CD8-positive, alpha-beta memory T cell (primary cell): ENCODE measurements around the gene NFAM1. TPM values are rescaled to one million over a fixed set of nuclear protein-coding genes. Genes with fewer than 3 reads are reported as not detected.
A peak's percentile ranks its signal among the peaks of the same experiment; 100 is the strongest.

Source experiments
- CTCF ChIA-PET: fragments of 350-600 bp; sonication (Branson Sonifier 250); formaldehyde crosslinking; loops from one replicate; lab custom pipeline; 2021; ENCODE audit warnings: antibody characterized with exemption; lab: Charles Lee
- POLR2A ChIA-PET: fragments of 350-600 bp; sonication (Branson Sonifier 250); formaldehyde crosslinking; loops from one replicate; lab custom pipeline; 2021; ENCODE audit warnings: antibody characterized with exemption; lab: Charles Lee
- DNase-seq, 5 donors: peaks; one replicate each; pipeline versions ENCODE4 v3.0.0 to v3.0.0-alpha.2; 2020 to 2022; ENCODE audit warnings: mixed read lengths in 1 of 5
- H3K27ac ChIP-seq: one replicate; pipeline ENCODE4 v1.7.0; 2013; ENCODE audit warnings: low read depth, mild to moderate bottlenecking, low read length, moderate library complexity
- H3K27me3 ChIP-seq: 2 replicates; pipeline ENCODE4 v1.7.0; 2013; ENCODE audit warnings: low read length, mild to moderate bottlenecking; ENCODE audit not compliant: insufficient read depth, poor library complexity, severe bottlenecking
- H3K36me3 ChIP-seq: 2 replicates; pipeline ENCODE4 v1.7.0; 2013; ENCODE audit warnings: mild to moderate bottlenecking, low read length, moderate library complexity; ENCODE audit not compliant: insufficient read depth
- H3K4me1 ChIP-seq: 2 replicates; pipeline ENCODE4 v1.7.0; 2013; ENCODE audit warnings: mild to moderate bottlenecking, low read length, moderate library complexity; ENCODE audit not compliant: insufficient read depth
- H3K4me3 ChIP-seq: 2 replicates; pipeline ENCODE4 v1.7.0; 2013; ENCODE audit warnings: mild to moderate bottlenecking, low read length
- H3K9me3 ChIP-seq: 2 replicates; pipeline ENCODE4 v1.7.0; 2013; ENCODE audit warnings: mild to moderate bottlenecking, low read length
- H3K27ac Mint-ChIP-seq, 8 donors: one replicate each; pipeline ENCODE4 v1.8.0; 2020 to 2021; ENCODE audit warnings: mixed read lengths in 8 of 8, mild to moderate bottlenecking in 6 of 8, inconsistent platforms in 3 of 8, moderate library complexity in 3 of 8
- H3K27me3 Mint-ChIP-seq, 2 donors: one replicate each; pipeline ENCODE4 v1.8.0; 2020 to 2021; ENCODE audit warnings: mixed read lengths in 2 of 2, mild to moderate bottlenecking in 1 of 2, moderate library complexity in 1 of 2
- H3K36me3 Mint-ChIP-seq, 3 donors: one replicate each; pipeline ENCODE4 v1.8.0; 2020 to 2021; ENCODE audit warnings: mixed read lengths in 3 of 3, inconsistent platforms in 1 of 3, mild to moderate bottlenecking in 1 of 3
- H3K4me1 Mint-ChIP-seq, 3 donors: one replicate each; pipeline ENCODE4 v1.8.0; 2020 to 2021; ENCODE audit warnings: mixed read lengths in 3 of 3, inconsistent platforms in 1 of 3, mild to moderate bottlenecking in 1 of 3
- H3K4me3 Mint-ChIP-seq, 7 donors: one replicate each; pipeline ENCODE4 v1.8.0; 2020 to 2021; ENCODE audit warnings: mixed read lengths in 7 of 7, mild to moderate bottlenecking in 6 of 7, moderate library complexity in 4 of 7, inconsistent platforms in 2 of 7
- H3K9me3 Mint-ChIP-seq, 5 donors: one replicate each; pipeline ENCODE4 v1.8.0; 2020 to 2022; ENCODE audit warnings: mixed read lengths in 5 of 5, mild to moderate bottlenecking in 3 of 5, moderate library complexity in 2 of 5, inconsistent platforms in 1 of 5
- polyA plus RNA-seq: library from polyadenylated mRNA; unstranded; fragments of 300-500 nt; fragmentation: Illumina TruSeq; gene quantifications from one replicate; pipeline ENCODE4 v1.2.3, GENCODE V29; 2021
- total RNA-seq, 2 experiments: library from RNA; stranded (reverse); gene quantifications; one replicate each; pipeline ENCODE4 v1.2.3, GENCODE V29; 2021

The NFAM1 gene
- total and polyA plus RNA-seq, 3 experiments from 2014 or later, result 0.16 to 0.31 TPM; not detected in 1

- peak; percentile 6 to 55 (median 42) for DNase-seq
- Histone ChIP-seq H3K4me3 (peak overlapping the region; percentile 97), H3K27ac (no peak overlapping the region), H3K36me3 (no peaks in the 10 kb centered on the region), H3K27me3 (peaks cover 15% of the 10 kb centered on the region), H3K9me3 (no peaks in the 10 kb centered on the region), H3K4me1 (peaks cover 18% of the 10 kb centered on the region)
- H3K9me3 Mint-ChIP-seq, result no peaks in the 10 kb centered on the region
- ChIA-PET CTCF (no interaction called here), POLR2A (interaction anchor here (0.5 to 1.5 kb wide), 3 partner anchors 67 to 506 kb away, joined by 3 to 4 read pairs (median 3); partner anchors contain the start of gene SMDT1)
- H3K36me3 Mint-ChIP-seq, result peaks cover 0 to 3% (median 0%) of the 10 kb centered on the region in 3 donors
- peaks cover 11 to 26% (median 15%) of the 10 kb centered on the region in 3 donors for H3K4me1 Mint-ChIP-seq
- H3K27ac Mint-ChIP-seq, result peak overlapping the region in 1 of 8 donors; percentile 70
- H3K27me3 Mint-ChIP-seq, result peaks cover 28 to 31% of the 10 kb centered on the region in 2 donors
- H3K4me3 Mint-ChIP-seq, result peak overlapping the region; percentile 69 to 95 (median 88)
Observed at GRCh38 chr22:42368379-42369249, 63.6 kb downstream of the NFAM1 start.

GRCh38 chr22:42367980-42368378 lies 64.2 kb downstream of the NFAM1 start:
- Mint-ChIP-seq H3K36me3 (peaks cover 0 to 3% (median 0%) of the 10 kb centered on the region in 3 donors), H3K4me3 (peak overlapping the region; percentile 67 to 95 (median 87)), H3K9me3 (no peaks in the 10 kb centered on the region), H3K4me1 (peaks cover 11 to 26% (median 15%) of the 10 kb centered on the region in 3 donors), H3K27me3 (peaks cover 28 to 32% of the 10 kb centered on the region in 2 donors), H3K27ac (peak overlapping the region in 1 of 8 donors; percentile 47)
- Histone ChIP-seq H3K27ac (no peak overlapping the region), H3K4me3 (peak overlapping the region; percentile 97), H3K4me1 (peaks cover 18% of the 10 kb centered on the region), H3K27me3 (peaks cover 15% of the 10 kb centered on the region), H3K9me3 (no peaks in the 10 kb centered on the region), H3K36me3 (no peaks in the 10 kb centered on the region)
- ChIA-PET POLR2A (interaction anchor here (1.0 to 1.5 kb wide), 2 partner anchors 289 to 505 kb away, joined by 3 to 4 read pairs; partner anchors contain the start of gene SMDT1), CTCF (no interaction called here)
- no peak for DNase-seq

- Histone ChIP-seq H3K4me1 (peaks cover 18% of the 10 kb centered on the region), H3K27ac (no peak overlapping the region), H3K36me3 (no peaks in the 10 kb centered on the region), H3K4me3 (no peak overlapping the region), H3K27me3 (peaks cover 15% of the 10 kb centered on the region), H3K9me3 (no peaks in the 10 kb centered on the region)
- H3K4me1 Mint-ChIP-seq, result peaks cover 11 to 26% (median 15%) of the 10 kb centered on the region in 3 donors
- ChIA-PET CTCF (no interaction called here), POLR2A (no interaction called here)
- peak overlapping the region in 5 of 7 donors; percentile 67 to 95 (median 87) for H3K4me3 Mint-ChIP-seq
- H3K27ac Mint-ChIP-seq, result peak overlapping the region in 3 of 8 donors; percentile 6 to 58 (median 47)
- no peak for DNase-seq
- H3K9me3 Mint-ChIP-seq, result no peaks in the 10 kb centered on the region
- H3K27me3 Mint-ChIP-seq, result peaks cover 34 to 40% of the 10 kb centered on the region in 2 donors
- H3K36me3 Mint-ChIP-seq, result peaks cover 0 to 3% (median 0%) of the 10 kb centered on the region in 3 donors
Observed at GRCh38 chr22:42366806-42367581, 65.2 kb downstream of the NFAM1 start.

- Histone ChIP-seq H3K36me3 (no peaks in the 10 kb centered on the region), H3K4me3 (no peak overlapping the region), H3K27ac (no peak overlapping the region), H3K9me3 (no peaks in the 10 kb centered on the region), H3K27me3 (peaks cover 15% of the 10 kb centered on the region), H3K4me1 (peaks cover 18% of the 10 kb centered on the region)
- POLR2A ChIA-PET, result no interaction called here
- H3K27ac Mint-ChIP-seq, result no peak overlapping the region
- H3K9me3 Mint-ChIP-seq, result no peaks in the 10 kb centered on the region
- peak overlapping the region in 1 of 7 donors; percentile 38 for H3K4me3 Mint-ChIP-seq
- peaks cover 41 to 43% of the 10 kb centered on the region in 2 donors for H3K27me3 Mint-ChIP-seq
- H3K36me3 Mint-ChIP-seq, result peaks cover 0 to 3% (median 0%) of the 10 kb centered on the region in 3 donors
- DNase-seq, result no peak
- CTCF ChIA-PET, result no interaction called here
- H3K4me1 Mint-ChIP-seq, result peaks cover 11 to 26% (median 15%) of the 10 kb centered on the region in 3 donors
Observed at GRCh38 chr22:42365942-42366695, 66.1 kb downstream of the NFAM1 start.

GRCh38 chr22:42365111-42365865 lies 66.9 kb downstream of the NFAM1 start:
- H3K27ac ChIP-seq, result no peak overlapping the region
- H3K9me3 Mint-ChIP-seq, result no peaks in the 10 kb centered on the region
- H3K4me3 Mint-ChIP-seq, result peak overlapping the region in 1 of 7 donors; percentile 38
- no peaks in the 10 kb centered on the region for H3K9me3 ChIP-seq
- no peak for DNase-seq
- H3K36me3 ChIP-seq, result no peaks in the 10 kb centered on the region
- H3K27me3 Mint-ChIP-seq, result peaks cover 44 to 45% of the 10 kb centered on the region in 2 donors
- no peak overlapping the region for H3K27ac Mint-ChIP-seq
- ChIA-PET POLR2A (no interaction called here), CTCF (interaction anchor here (1.3 kb wide), 1 partner anchor 80 kb away, joined by 5 read pairs; no protein-coding TSS in a partner anchor)
- peaks cover 0 to 3% (median 0%) of the 10 kb centered on the region in 3 donors for H3K36me3 Mint-ChIP-seq
- H3K4me3 ChIP-seq, result no peak overlapping the region
- H3K4me1 ChIP-seq, result peaks cover 18% of the 10 kb centered on the region
- H3K27me3 ChIP-seq, result peaks cover 15% of the 10 kb centered on the region
- H3K4me1 Mint-ChIP-seq, result peaks cover 11 to 26% (median 15%) of the 10 kb centered on the region in 3 donors

GRCh38 chr22:42364604-42365110 lies 67.5 kb downstream of the NFAM1 start:
- H3K27ac ChIP-seq, result no peak overlapping the region
- Mint-ChIP-seq H3K4me3 (no peak overlapping the region), H3K4me1 (peaks cover 10 to 23% (median 13%) of the 10 kb centered on the region in 3 donors), H3K9me3 (peaks cover 0 to 3% (median 0%) of the 10 kb centered on the region in 5 donors), H3K27ac (no peak overlapping the region), H3K27me3 (peaks cover 45 to 50% of the 10 kb centered on the region in 2 donors), H3K36me3 (peaks cover 0 to 3% (median 0%) of the 10 kb centered on the region in 3 donors)
- CTCF ChIA-PET, result interaction anchor here (1.3 kb wide), 1 partner anchor 80 kb away, joined by 5 read pairs; no protein-coding TSS in a partner anchor
- H3K4me1 ChIP-seq, result peaks cover 14% of the 10 kb centered on the region
- POLR2A ChIA-PET, result interaction anchor here (0.6 kb wide), 1 partner anchor 87 kb away, joined by 5 read pairs; no protein-coding TSS in a partner anchor
- DNase-seq, result no peak
- no peaks in the 10 kb centered on the region for H3K36me3 ChIP-seq
- no peak overlapping the region for H3K4me3 ChIP-seq
- H3K9me3 ChIP-seq, result no peaks in the 10 kb centered on the region
- peaks cover 15% of the 10 kb centered on the region for H3K27me3 ChIP-seq
